Measurements from ENCODE around the gene VCAN. TPM values are rescaled to one million over a fixed set of nuclear protein-coding genes. Genes with fewer than 3 reads are reported as not detected.

VCAN gene
- polyA plus RNA-seq, 1 donor from 2014 or later: 1,185 TPM

- H3K79me2 ChIP-seq (replicated peaks; ENCODE audit: insufficient read depth, low read length): peaks cover 95% of the 10 kb centered on the region
- no peak overlapping the region for H3K4me2 ChIP-seq (ENCODE audit: low read length)
- no peak for TF ChIP-seq CTCF (IDR thresholded peaks at IDR 0.05; ENCODE audit: poor library complexity, severe bottlenecking)
- TF ChIP-seq SMC3 (conservative IDR thresholded peaks at IDR 0.05; ENCODE audit: poor library complexity): no peak
- no peak for TF ChIP-seq MXI1 (conservative IDR thresholded peaks at IDR 0.05; ENCODE audit: poor library complexity, severe bottlenecking)
- TF ChIP-seq, protein P1, sequence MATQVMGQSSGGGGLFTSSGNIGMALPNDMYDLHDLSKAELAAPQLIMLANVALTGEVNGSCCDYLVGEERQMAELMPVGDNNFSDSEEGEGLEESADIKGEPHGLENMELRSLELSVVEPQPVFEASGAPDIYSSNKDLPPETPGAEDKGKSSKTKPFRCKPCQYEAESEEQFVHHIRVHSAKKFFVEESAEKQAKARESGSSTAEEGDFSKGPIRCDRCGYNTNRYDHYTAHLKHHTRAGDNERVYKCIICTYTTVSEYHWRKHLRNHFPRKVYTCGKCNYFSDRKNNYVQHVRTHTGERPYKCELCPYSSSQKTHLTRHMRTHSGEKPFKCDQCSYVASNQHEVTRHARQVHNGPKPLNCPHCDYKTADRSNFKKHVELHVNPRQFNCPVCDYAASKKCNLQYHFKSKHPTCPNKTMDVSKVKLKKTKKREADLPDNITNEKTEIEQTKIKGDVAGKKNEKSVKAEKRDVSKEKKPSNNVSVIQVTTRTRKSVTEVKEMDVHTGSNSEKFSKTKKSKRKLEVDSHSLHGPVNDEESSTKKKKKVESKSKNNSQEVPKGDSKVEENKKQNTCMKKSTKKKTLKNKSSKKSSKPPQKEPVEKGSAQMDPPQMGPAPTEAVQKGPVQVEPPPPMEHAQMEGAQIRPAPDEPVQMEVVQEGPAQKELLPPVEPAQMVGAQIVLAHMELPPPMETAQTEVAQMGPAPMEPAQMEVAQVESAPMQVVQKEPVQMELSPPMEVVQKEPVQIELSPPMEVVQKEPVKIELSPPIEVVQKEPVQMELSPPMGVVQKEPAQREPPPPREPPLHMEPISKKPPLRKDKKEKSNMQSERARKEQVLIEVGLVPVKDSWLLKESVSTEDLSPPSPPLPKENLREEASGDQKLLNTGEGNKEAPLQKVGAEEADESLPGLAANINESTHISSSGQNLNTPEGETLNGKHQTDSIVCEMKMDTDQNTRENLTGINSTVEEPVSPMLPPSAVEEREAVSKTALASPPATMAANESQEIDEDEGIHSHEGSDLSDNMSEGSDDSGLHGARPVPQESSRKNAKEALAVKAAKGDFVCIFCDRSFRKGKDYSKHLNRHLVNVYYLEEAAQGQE (IDR thresholded peaks at IDR 0.05; ENCODE audit: borderline replicate concordance): no peak
- TF ChIP-seq RAD21 (conservative IDR thresholded peaks at IDR 0.05): no peak
- no peak for TF ChIP-seq TAF1 (IDR thresholded peaks at IDR 0.05; ENCODE audit: low read depth)
- TF ChIP-seq POLR2AphosphoS5 (IDR thresholded peaks at IDR 0.05): no peak
- no peak for TF ChIP-seq EZH2 (IDR thresholded peaks at IDR 0.05; ENCODE audit: borderline replicate concordance, insufficient read depth, low read length, poor library complexity, severe bottlenecking)
- TF ChIP-seq EP300 (conservative IDR thresholded peaks at IDR 0.05; ENCODE audit: poor library complexity, severe bottlenecking): no peak
These were observed 35.9 kb downstream of the VCAN start for GRCh38 chr5:83507431-83507830.

GRCh38 chr5:83509540-83509939, 38.0 kb downstream of the VCAN start:
- Histone ChIP-seq H3K79me2 (replicated peaks; ENCODE audit: insufficient read depth, low read length) (peaks cover 96% of the 10 kb centered on the region), H3K9me3 (ENCODE audit: low read length) (no peaks in the 10 kb centered on the region), H4K20me1 (ENCODE audit: insufficient read depth) (peaks cover 77% of the 10 kb centered on the region), H3K36me3 (ENCODE audit: insufficient read depth, low read length) (peaks cover 48% of the 10 kb centered on the region), H3K27me3 (ENCODE audit: insufficient read depth, low read depth, low read length) (no peaks in the 10 kb centered on the region), H3K27ac (ENCODE audit: low read length) (no peak overlapping the region), H2AFZ (ENCODE audit: low read depth, low read length) (no peak overlapping the region), H3K9ac (ENCODE audit: low read length) (no peak overlapping the region), H3K9me2 (ENCODE audit: insufficient read depth, low read length) (no peaks in the 10 kb centered on the region), H3F3A (ENCODE audit: insufficient read depth, low read length, poor library complexity, severe bottlenecking) (peaks cover 7% of the 10 kb centered on the region), H3K4me3 (ENCODE audit: low read length) (peak overlapping the region; percentile 39), H3K4me2 (ENCODE audit: low read length) (peak overlapping the region; percentile 46)
- TF ChIP-seq, protein P1 (IDR thresholded peaks at IDR 0.05; ENCODE audit: borderline replicate concordance): no peak
- peak; percentile 14 for TF ChIP-seq POLR2AphosphoS5 (IDR thresholded peaks at IDR 0.05)
- no peak for TF ChIP-seq EP300 (conservative IDR thresholded peaks at IDR 0.05; ENCODE audit: poor library complexity, severe bottlenecking)

More at GRCh38 chr5:83507431-83507830, 35.9 kb downstream of the VCAN start:
- Histone ChIP-seq H3K27ac (ENCODE audit: low read length) (no peak overlapping the region), H4K20me1 (ENCODE audit: insufficient read depth) (peaks cover 82% of the 10 kb centered on the region), H3K9ac (ENCODE audit: low read length) (no peak overlapping the region), H3F3A (ENCODE audit: insufficient read depth, low read length, poor library complexity, severe bottlenecking) (peaks cover 10% of the 10 kb centered on the region), H3K4me3 (ENCODE audit: low read length) (no peak overlapping the region), H3K27me3 (ENCODE audit: insufficient read depth, low read depth, low read length) (no peaks in the 10 kb centered on the region), H3K9me3 (ENCODE audit: low read length) (no peaks in the 10 kb centered on the region), H3K36me3 (ENCODE audit: insufficient read depth, low read length) (peaks cover 48% of the 10 kb centered on the region), H3K9me2 (ENCODE audit: insufficient read depth, low read length) (no peaks in the 10 kb centered on the region), H2AFZ (ENCODE audit: low read depth, low read length) (no peak overlapping the region)

Data from neural cell (in vitro differentiated cells).